Measurements from ENCODE around the gene CBX4.

Gene CBX4

GRCh38 chr17:79811868-79812352 lies 27.3 kb downstream of the CBX4 start:
- DNase-seq (ENCODE audit: low spot score): no peak

- no peak for DNase-seq (ENCODE audit: low spot score)
Observed at GRCh38 chr17:79811011-79811867, 28.0 kb downstream of the CBX4 start.

- no peak for DNase-seq (ENCODE audit: low spot score)
Observed at GRCh38 chr17:79810130-79811010, 28.9 kb downstream of the CBX4 start.

- DNase-seq (ENCODE audit: low spot score): no peak
Observed at GRCh38 chr17:79809530-79810129, 29.6 kb downstream of the CBX4 start.

- no peak for DNase-seq (ENCODE audit: low spot score)
Observed at GRCh38 chr17:79808763-79809529, 30.3 kb downstream of the CBX4 start.

GRCh38 chr17:79806863-79807720 lies 32.1 kb downstream of the CBX4 start:
- DNase-seq (ENCODE audit: low spot score): no peak

GRCh38 chr17:79806446-79806760 lies 32.8 kb downstream of the CBX4 start:
- no peak for DNase-seq (ENCODE audit: low spot score)

GRCh38 chr17:79804856-79805696 lies 34.2 kb downstream of the CBX4 start:
- DNase-seq (ENCODE audit: low spot score): no peak

GRCh38 chr17:79803997-79804855 lies 35.0 kb downstream of the CBX4 start:
- DNase-seq (ENCODE audit: low spot score): no peak

GRCh38 chr17:79803421-79803996 lies 35.7 kb downstream of the CBX4 start:
- no peak for DNase-seq (ENCODE audit: low spot score)

GRCh38 chr17:79802736-79803420 lies 36.4 kb downstream of the CBX4 start:
- DNase-seq (ENCODE audit: low spot score): no peak

GRCh38 chr17:79802039-79802735 lies 37.1 kb downstream of the CBX4 start:
- no peak for DNase-seq (ENCODE audit: low spot score)

- DNase-seq (ENCODE audit: low spot score): no peak
Observed at GRCh38 chr17:79801156-79802038, 37.8 kb downstream of the CBX4 start.

GRCh38 chr17:79800325-79801155 lies 38.7 kb downstream of the CBX4 start:
- no peak for DNase-seq (ENCODE audit: low spot score)

Measured in left forelimb (tissue), 1 donor.